Measurements from ENCODE around the gene SACM1L.

Gene SACM1L

GRCh38 chr3:45657853-45658252, 31.3 kb upstream of the SACM1L start:
- TF ChIP-seq CTCF (IDR thresholded peaks at IDR 0.05; ENCODE audit: extremely low read depth, missing control alignments), result no peak
- DNase-seq (ENCODE audit: low spot score), result peak; percentile 62

DNA sequence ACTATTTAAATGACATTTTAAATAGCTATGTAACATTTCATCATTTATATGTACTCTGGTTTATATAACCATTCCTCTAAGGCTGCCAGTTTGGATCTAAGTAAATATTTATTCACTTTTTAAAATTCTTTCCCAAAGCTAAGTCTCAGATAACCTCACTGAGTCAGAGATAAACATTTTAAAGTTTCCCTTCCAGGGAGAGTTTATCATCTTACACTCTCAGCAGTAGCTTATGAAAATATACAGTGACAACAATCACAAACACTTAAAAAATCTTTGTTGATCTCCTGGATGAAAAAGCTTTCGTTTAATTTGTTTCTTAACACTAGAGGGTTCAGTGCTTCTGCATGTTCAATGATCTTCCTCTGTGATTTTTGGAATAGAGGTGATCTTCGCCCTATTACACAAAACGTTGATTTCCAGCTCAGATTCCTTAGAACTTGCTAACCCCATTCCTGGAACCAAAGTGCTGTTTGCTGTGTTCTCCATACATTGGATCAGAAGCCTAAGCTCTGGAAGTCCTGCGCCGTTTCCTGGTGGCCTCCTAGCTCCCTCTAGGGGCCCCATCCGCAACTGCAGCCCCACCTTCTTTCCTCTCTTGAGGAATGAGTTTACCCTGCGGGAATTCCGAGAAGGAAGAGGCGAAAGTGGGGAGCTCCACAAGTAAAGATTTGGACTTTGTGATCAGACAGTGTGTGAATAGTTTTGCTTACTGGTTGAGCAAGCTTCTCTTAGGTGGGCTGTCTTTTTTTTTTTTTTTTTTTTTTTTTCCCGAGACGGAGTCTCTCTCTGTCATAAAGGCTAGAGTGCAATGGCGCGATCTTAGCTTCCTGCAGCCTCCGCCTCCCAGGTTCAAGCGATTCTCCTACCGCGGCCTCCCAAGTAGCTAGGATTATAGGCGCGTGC, 29.3 kb upstream of the SACM1L start:
- peak; percentile 90 for TF ChIP-seq CTCF (IDR thresholded peaks at IDR 0.05; ENCODE audit: extremely low read depth, missing control alignments)
- DNase-seq (ENCODE audit: low spot score), result peak; percentile 23

- no peak for DNase-seq (ENCODE audit: low spot score)
- no peak for TF ChIP-seq CTCF (IDR thresholded peaks at IDR 0.05; ENCODE audit: extremely low read depth, missing control alignments)
Measured at GRCh38 chr3:45660567-45660901, 28.7 kb upstream of the SACM1L start.

- peak; percentile 65 for DNase-seq (ENCODE audit: low spot score)
- TF ChIP-seq CTCF (IDR thresholded peaks at IDR 0.05; ENCODE audit: extremely low read depth, missing control alignments), result no peak
Measured at GRCh38 chr3:45664578-45664977, 24.6 kb upstream of the SACM1L start.

- peak; percentile 38 for DNase-seq (ENCODE audit: low spot score)
- TF ChIP-seq CTCF (IDR thresholded peaks at IDR 0.05; ENCODE audit: extremely low read depth, missing control alignments), result peak; percentile 65
Measured at GRCh38 chr3:45665101-45665572, 24.1 kb upstream of the SACM1L start.

DNA sequence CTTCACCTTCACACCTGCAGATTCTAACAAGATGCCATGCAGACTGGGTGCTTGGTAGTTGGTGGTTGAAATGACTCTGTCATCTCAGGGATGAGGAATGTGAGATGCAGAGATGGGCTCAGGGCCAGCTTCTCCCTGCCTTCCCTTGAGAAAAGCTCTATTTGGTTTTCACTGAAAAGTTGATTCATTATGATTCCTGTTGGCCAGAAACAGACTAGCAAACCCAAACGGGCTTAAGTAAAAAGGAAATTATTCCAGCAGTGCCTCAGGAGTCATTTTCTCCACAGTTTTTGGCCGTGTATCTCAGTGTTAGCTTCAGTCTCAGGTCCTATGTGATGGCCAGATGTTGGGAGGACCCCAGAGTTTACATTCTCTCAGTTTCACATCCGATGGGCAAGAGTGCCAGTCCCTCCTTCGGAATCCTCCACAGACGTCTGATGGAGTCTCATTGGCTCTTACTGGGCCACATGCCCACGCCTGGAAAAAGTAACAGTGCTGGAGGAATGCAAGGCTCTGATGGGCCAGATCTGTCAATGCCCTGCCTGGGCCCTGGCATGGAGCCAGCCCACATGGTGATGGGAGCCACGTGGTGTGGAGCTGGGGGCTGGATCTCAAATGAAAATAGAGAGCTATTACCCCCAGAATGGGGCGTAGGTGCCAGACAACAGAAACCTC, 22.3 kb upstream of the SACM1L start:
- TF ChIP-seq CTCF (IDR thresholded peaks at IDR 0.05; ENCODE audit: extremely low read depth, missing control alignments), result no peak
- no peak for DNase-seq (ENCODE audit: low spot score)

DNA sequence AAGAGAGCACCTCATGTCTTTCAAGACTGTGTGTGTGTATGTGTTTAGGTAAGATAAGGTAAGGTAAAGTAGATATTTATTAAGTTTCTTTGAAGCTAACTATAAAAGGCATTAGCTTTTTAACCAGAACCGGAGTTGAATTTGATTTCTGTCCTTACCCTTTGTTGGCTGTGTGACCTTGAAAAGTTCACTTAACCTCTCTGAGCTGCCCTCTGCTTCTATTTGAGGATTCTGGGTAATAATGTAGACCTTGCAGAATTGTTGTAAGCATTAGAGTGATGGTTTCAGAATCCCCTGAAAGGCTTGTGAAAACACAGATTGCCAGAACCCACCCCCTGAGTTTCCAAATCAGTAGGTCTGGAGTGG, 21.6 kb upstream of the SACM1L start:
- TF ChIP-seq CTCF (IDR thresholded peaks at IDR 0.05; ENCODE audit: extremely low read depth, missing control alignments), result no peak
- no peak for DNase-seq (ENCODE audit: low spot score)

All from GM20000 (cell line).